ENCODE data around the gene ZNF750. TPM values are rescaled to one million over a fixed set of nuclear protein-coding genes. Genes with fewer than 3 reads are reported as not detected.
A peak's percentile ranks its signal among the peaks of the same experiment; 100 is the strongest.

ZNF750 gene
- total and polyA plus RNA-seq, 2 of the 13 experiments (the other 11 are each of a cell fraction or from before 2014, with no cell fraction given), result not detected

DNA sequence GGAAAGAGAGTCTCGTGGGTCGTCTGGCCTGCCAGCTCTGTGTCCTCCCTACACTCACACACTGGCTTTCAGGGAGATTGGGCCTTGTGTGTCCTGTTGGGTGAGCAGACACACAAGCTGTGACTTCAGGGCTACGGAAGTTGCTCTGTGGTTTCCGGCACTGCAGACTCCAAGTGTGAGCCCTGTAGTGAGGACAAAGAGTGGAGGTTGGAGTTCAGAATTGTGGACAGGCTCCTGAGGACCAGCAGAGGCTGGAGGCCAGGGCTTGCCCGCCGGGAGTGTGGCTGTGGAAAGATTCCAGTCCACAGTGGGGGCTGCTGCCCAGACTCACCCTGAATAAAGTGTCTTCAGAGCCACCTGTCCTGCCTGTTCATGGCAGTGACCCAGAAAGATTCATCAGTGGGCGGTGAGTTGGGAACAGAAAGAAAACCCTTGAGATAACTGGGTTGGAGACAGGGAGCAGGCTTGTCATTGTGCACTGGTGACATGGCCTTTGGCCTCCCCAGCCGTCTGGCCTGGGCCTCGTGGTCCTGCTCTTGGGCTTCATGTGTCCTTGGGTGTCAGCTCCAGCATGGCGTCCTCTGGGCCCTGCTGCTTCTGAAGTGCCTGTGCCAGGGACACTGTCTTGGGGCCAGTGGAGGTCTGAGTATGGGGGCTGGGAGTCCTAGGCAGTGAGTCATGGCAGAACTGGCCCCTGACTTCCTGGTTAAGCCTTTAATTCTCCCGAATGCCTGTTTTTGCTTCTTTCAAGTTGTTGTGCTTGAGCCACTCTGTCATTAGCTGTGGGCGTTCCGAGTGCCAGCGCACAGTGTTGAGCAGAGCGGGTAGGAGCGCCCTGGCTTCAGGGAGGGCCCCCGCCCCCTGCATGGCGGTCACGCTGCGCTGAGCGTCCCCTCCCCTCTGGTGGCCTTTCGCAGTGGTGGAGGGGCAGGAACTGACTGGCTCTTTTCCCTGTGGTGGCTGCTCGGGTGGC, 19.9 kb upstream of the ZNF750 start (continued):
- no peak for TF ChIP-seq TFAP4 (IDR thresholded peaks at IDR 0.05; ENCODE audit: borderline replicate concordance, low read depth)
- TF ChIP-seq TFDP2 (CRISPR knock-in tag; IDR thresholded peaks at IDR 0.05), result no peak
- TF ChIP-seq ZBTB10 (CRISPR knock-in tag; IDR thresholded peaks at IDR 0.05; ENCODE audit: borderline replicate concordance), result no peak
- no peak for TF ChIP-seq ATF7 (IDR thresholded peaks at IDR 0.05)
- TF ChIP-seq ATF7 (CRISPR knock-in tag; IDR thresholded peaks at IDR 0.05), result no peak
- 0 out of 2 replicates have a peak, but pooled peaks have one; percentile 43 for TF ChIP-seq ZNF605 (CRISPR knock-in tag; IDR thresholded peaks at IDR 0.05)
- TF ChIP-seq, protein P1, sequence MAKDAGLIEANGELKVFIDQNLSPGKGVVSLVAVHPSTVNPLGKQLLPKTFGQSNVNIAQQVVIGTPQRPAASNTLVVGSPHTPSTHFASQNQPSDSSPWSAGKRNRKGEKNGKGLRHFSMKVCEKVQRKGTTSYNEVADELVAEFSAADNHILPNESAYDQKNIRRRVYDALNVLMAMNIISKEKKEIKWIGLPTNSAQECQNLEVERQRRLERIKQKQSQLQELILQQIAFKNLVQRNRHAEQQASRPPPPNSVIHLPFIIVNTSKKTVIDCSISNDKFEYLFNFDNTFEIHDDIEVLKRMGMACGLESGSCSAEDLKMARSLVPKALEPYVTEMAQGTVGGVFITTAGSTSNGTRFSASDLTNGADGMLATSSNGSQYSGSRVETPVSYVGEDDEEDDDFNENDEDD (CRISPR knock-in tag; IDR thresholded peaks at IDR 0.05; ENCODE audit: borderline replicate concordance), result peak; percentile 22; the same call in 1 of the 2 replicates
- no peak for TF ChIP-seq TCF7 (IDR thresholded peaks at IDR 0.05; ENCODE audit: low read depth)
- TF ChIP-seq YEATS2 (CRISPR knock-in tag; IDR thresholded peaks at IDR 0.05; ENCODE audit: borderline replicate concordance), result 0 out of 2 replicates have a peak, but pooled peaks have one; percentile 20
- 0 out of 2 replicates have a peak, but pooled peaks have one; percentile 62 for TF ChIP-seq MYC (CRISPR knock-in tag; IDR thresholded peaks at IDR 0.05; ENCODE audit: borderline replicate concordance)
- TF ChIP-seq IRF2 (CRISPR knock-in tag; IDR thresholded peaks at IDR 0.05), result 0 out of 2 replicates have a peak, but pooled peaks have one; percentile 12
- 0 out of 2 replicates have a peak, but pooled peaks have one; percentile 21 for TF ChIP-seq ZNF292 (CRISPR knock-in tag; IDR thresholded peaks at IDR 0.05; ENCODE audit: borderline replicate concordance, low read depth)
- TF ChIP-seq MYPOP (CRISPR knock-in tag; IDR thresholded peaks at IDR 0.05), result no peak
- TF ChIP-seq ZSCAN31 (CRISPR knock-in tag; IDR thresholded peaks at IDR 0.05; ENCODE audit: low read depth), result no peak
- 0 out of 2 replicates have a peak, but pooled peaks have one; percentile 28 for TF ChIP-seq NR2C2 (CRISPR knock-in tag; IDR thresholded peaks at IDR 0.05; ENCODE audit: borderline replicate concordance)
- peak; percentile 70 for TF ChIP-seq ZNF501 (CRISPR knock-in tag; IDR thresholded peaks at IDR 0.05)
- no peak for TF ChIP-seq MEIS2 (CRISPR knock-in tag; IDR thresholded peaks at IDR 0.05)
- peak; percentile 50; the same call in 1 of the 2 replicates for TF ChIP-seq ZFY (CRISPR knock-in tag; IDR thresholded peaks at IDR 0.05)
- peak; percentile 49; the same call in 1 of the 2 replicates for TF ChIP-seq NR2F6 (IDR thresholded peaks at IDR 0.05)
- no peak for TF ChIP-seq NR2F6 (CRISPR knock-in tag; IDR thresholded peaks at IDR 0.05)
- TF ChIP-seq, protein P2, sequence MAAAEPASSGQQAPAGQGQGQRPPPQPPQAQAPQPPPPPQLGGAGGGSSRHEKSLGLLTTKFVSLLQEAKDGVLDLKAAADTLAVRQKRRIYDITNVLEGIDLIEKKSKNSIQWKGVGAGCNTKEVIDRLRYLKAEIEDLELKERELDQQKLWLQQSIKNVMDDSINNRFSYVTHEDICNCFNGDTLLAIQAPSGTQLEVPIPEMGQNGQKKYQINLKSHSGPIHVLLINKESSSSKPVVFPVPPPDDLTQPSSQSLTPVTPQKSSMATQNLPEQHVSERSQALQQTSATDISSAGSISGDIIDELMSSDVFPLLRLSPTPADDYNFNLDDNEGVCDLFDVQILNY (CRISPR knock-in tag; conservative IDR thresholded peaks at IDR 0.05), result 0 out of 2 replicates have a peak, but pooled peaks have one; percentile 9
